ENCODE data around the gene MRPL37. TPM values are rescaled to one million over a fixed set of nuclear protein-coding genes. Genes with fewer than 3 reads are reported as not detected.
A peak's percentile ranks its signal among the peaks of the same experiment; 100 is the strongest.

The MRPL37 gene
- total and polyA plus RNA-seq, 2 of the 4 experiments (the other 2 are of a cell fraction): 42.8 to 132 TPM

- POLR2A ChIA-PET (ENCODE audit: unreplicated experiment): interaction anchor here (0.6 kb wide), 1 partner anchor 688 kb away, joined by 3 read pairs; no protein-coding TSS in a partner anchor
- CTCF ChIA-PET: interaction anchor here (0.6 kb wide), 1 partner anchor 129 kb away, joined by 3 read pairs; no protein-coding TSS in a partner anchor
- Histone ChIP-seq H4K8ac (ENCODE audit: low read depth in 2 of 2, low read length in 2 of 2) (peak overlapping the region; percentile 81 to 83), H3K79me1 (ENCODE audit: low read depth in 1 of 2, low read length in 2 of 2) (peaks cover 43 to 53% of the 10 kb centered on the region in 2 experiments), H2BK20ac (ENCODE audit: low read depth, low read length) (no peak overlapping the region), H3K4me3 (ENCODE audit: insufficient read depth, low read depth, low read length) (peak overlapping the region; percentile 73), H2AFZ (replicated peaks; ENCODE audit: low read length, poor library complexity) (peak overlapping the region; percentile 90), H3K9me3 (ENCODE audit: control insufficient read depth, insufficient read depth, low read length) (no peaks in the 10 kb centered on the region), H2AK5ac (ENCODE audit: low read depth, low read length) (peak overlapping the region; percentile 61), H3K18ac (ENCODE audit: low read depth, low read length) (no peak overlapping the region), H3K27ac (ENCODE audit: insufficient read depth, low read length) (peak overlapping the region; percentile 41), H3K9ac (ENCODE audit: low read depth, low read length) (peak overlapping the region; percentile 66), H2BK5ac (ENCODE audit: low read depth, low read length, poor library complexity, severe bottlenecking) (no peak overlapping the region), H3K27me3 (ENCODE audit: control insufficient read depth, insufficient read depth, low read length) (no peaks in the 10 kb centered on the region), H2AK9ac (replicated peaks; ENCODE audit: low read depth, low read length, poor library complexity) (peak overlapping the region; percentile 76), H2BK15ac (ENCODE audit: low read depth, low read length) (no peak overlapping the region), H3K4me1 (ENCODE audit: control insufficient read depth, insufficient read depth, low read length) (peaks cover 4% of the 10 kb centered on the region), H3K14ac (replicated peaks; ENCODE audit: low read depth, low read length) (peak overlapping the region; percentile 47), H3K56ac (ENCODE audit: extremely low read depth, insufficient read depth, low read length) (0 out of 2 replicates have a peak overlapping the region, but pooled peaks have one; percentile 8), H3K4ac (ENCODE audit: low read depth, low read length) (peak overlapping the region; percentile 54), H3K4me2 (ENCODE audit: low read depth, low read length) (peak overlapping the region; percentile 94), H3K9me1 (ENCODE audit: insufficient read depth, low read length) (peaks cover 6% of the 10 kb centered on the region; the same call in 1 of the 2 replicates), H2BK120ac (ENCODE audit: low read depth, low read length) (no peak overlapping the region), H4K20me1 (ENCODE audit: insufficient read depth, low read length) (peaks cover 1% of the 10 kb centered on the region; the same call in 1 of the 2 replicates), H4K5ac (ENCODE audit: low read depth, low read length) (peak overlapping the region; percentile 46), H3K36me3 (ENCODE audit: control insufficient read depth, insufficient read depth, low read length) (peaks cover 11% of the 10 kb centered on the region), H3K23ac (ENCODE audit: low read depth, low read length) (peak overlapping the region; percentile 7), H4K91ac (ENCODE audit: insufficient read depth, low read depth, low read length) (peak overlapping the region; percentile 53; the same call in 1 of the 2 replicates)
- no CpG with 5 or more reads among the region's 15 CpGs for WGBS, 2 experiments (ENCODE audit: extremely low coverage in 2 of 2, insufficient read length in 1 of 2)
- DNase-seq: peak; percentile 6
- dilution Hi-C loops (cut with HindIII; ENCODE audit: low sequenced_read_pairs, unreplicated experiment): no loop called here
- TF ChIP-seq ELK1 (IDR thresholded peaks at IDR 0.05; ENCODE audit: borderline replicate concordance, low read depth, low read length) (no peak), RFX5 (IDR thresholded peaks at IDR 0.05; ENCODE audit: low read depth, low read length) (no peak), BHLHE40 (IDR thresholded peaks at IDR 0.05; ENCODE audit: low read depth, low read length) (no peak), CEBPB (IDR thresholded peaks at IDR 0.05; ENCODE audit: low read depth, low read length) (no peak), MXI1 (IDR thresholded peaks at IDR 0.05; ENCODE audit: borderline replicate concordance, low read depth, low read length) (no peak), SMC3 (IDR thresholded peaks at IDR 0.05; ENCODE audit: low read depth, low read length) (no peak), POLR2A (IDR thresholded peaks at IDR 0.05; ENCODE audit: low read depth, low read length) (no peak)
- ATAC-seq (ENCODE audit: low read depth): peak; percentile 45
- intact Hi-C loops (cut with micrococcal nuclease): loop anchor here (1.0 to 2.0 kb wide), 3 partner anchors 79 to 288 kb away; no protein-coding TSS in a partner anchor
- in situ Hi-C loops (cut with MboI; ENCODE audit: low sequenced_read_pairs): loop anchor here (25.0 kb wide), 1 partner anchor 338 kb away; no protein-coding TSS in a partner anchor
- BruUV-seq (replicated peaks): no TSS peak
These were observed 591 bp downstream of the MRPL37 start for GRCh38 chr1:54200519-54200997.

Data from IMR-90 (cell line).